Right hindlimb (tissue), 1 donor: ENCODE data around the gene PI4KA.

Experiments used
- DNase-seq: peaks from one replicate; pipeline ENCODE4 v3.0.0-alpha.2; 2018

The PI4KA gene

DNA sequence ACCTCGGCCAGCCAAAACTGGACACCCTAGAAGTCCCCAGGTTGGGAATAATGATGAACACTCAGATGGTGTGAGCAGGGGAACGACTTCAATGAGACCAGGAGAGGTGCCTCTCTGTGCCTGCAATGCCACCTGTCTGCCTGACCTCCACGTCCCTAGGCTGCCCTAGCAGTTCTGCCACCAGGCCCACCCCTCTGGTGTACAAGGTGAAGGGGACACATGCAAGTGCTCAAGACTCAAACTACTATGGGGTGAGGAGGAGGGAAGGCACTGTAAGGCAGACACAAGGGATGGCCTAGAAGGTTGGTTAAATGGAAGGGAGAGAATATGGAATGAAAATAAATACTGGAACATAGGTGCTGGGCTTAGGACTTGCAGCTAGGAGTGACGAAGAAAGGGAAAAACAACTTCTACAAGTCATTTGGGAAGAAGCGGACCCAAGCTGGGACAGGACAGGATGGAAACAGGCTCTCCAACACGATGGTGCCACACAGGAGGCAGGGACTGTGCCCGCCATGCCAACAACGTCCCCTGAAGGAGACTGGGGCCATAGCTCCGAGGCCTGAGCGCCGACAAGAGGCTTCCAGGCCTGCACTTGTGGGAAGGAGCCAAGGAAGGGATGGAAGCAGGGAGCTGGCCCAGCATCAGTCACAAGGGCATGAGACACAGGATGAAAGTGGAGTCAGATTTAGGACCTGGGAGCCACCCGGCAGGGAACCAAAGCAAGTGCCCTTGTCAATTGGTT is 66.2 kb downstream of the PI4KA start:
- DNase-seq: no peak

DNA sequence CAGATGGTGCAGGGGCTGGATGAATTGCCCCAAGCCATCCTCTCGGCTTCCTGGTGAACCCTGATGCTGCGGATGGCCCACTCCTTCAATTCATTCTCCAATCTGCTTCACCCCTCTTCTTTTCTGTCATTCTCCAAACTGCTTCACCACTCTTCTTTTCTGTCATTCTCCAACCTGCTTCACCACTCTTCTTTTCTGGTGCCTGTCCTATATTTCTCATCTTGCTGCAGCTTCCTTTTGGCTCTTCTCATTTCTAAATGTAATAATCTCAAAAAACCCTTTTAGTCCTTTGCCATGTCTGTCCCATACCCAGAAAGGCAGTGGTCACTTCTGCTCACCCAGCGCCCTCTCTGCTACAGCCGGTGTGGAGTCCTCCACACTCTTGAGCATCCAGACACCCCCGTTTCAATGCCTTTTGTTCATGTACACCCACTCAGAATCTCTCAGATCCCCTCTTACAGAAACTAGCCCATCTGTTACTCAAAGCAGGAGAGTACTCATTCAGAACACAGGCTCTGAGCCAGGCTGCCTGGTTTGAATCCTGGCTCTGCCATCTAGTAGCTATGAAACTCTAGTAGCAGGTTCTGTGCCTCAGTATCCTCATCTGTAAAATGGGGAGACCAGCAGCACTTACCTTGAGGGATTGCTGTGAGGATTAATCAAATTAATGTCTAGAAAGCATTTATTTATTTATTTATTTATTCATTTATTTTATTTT is 69.8 kb downstream of the PI4KA start:
- DNase-seq: no peak

DNA sequence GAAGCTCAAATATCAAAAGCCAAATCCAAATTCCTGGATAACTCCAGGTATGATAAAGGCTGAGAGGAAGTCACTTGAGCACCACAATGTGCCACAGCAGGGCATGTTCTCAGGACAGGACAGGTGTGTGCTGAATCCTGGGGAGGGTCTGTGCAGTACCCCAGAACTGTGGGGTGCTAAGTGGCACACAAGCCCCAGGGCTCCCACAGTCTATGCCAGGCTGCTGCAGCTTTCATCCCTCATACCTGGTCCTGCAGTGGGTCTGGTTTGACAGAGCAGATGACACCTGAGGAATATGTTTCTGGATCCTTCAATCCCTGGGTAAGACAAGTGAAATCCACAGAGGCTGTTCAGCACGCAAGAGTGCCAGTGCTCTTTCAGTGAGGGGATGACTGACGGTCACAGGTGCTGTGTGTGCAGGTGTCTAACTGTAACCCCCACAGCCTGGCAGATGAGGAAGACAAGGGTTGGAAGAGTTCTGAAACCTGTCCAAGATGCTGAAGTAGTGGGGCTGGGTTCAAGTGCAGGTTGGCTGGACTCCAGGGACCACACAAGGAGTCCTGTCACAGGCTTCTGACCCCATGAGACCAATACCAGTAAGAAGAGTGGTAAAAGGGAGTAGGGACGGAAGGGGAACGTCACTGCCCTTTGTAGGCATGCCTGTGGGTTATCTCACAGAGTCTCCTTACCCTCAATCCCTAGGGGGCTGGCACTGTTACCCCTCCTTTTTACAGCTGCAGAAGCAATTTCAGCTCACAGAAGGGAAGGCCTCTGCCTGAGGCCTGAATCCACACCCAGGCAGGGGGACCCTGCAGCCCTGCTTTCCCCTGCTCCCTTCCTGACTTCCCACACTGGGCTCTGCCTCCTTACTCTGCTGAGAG is 70.6 kb downstream of the PI4KA start:
- no peak for DNase-seq

DNA sequence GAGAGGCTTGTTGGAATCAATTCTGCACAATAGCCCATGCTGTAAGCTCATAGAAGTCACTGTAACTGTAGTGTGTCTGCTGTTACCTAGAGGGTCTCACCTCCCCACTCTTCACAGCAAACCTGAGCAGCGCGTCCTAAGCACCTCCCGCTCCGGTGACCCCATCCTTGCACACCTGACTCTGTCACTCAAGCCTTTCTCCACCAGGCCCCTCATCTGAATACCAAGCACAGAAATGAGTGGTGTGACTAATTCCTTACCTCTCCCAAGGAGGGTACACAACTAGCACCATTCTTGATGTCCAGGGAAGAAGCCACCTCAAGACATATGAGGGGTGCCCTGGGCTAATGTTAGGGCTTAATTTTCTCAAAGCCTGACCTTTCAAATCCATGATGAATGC is 71.4 kb downstream of the PI4KA start:
- no peak for DNase-seq

DNA sequence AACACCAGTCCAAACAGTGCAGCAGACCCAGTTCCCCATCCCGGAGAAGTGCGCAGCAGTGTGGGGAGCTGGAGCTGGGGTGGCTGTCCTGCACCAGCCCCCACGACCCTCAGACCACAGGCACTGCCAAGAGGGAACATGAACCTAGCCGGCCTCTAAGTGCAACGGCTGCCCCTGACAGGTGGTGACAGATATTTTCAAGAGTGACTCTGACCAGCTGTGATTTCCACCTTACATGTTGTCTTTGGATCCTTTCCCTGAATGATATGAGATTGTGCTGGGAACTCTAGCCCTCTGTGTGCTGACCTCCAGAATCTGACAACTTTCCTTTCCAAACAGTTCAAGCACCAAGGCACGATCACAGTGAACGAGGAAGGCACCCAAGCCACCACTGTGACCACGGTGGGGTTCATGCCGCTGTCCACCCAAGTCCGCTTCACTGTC is 72.1 kb downstream of the PI4KA start:
- no peak for DNase-seq

DNA sequence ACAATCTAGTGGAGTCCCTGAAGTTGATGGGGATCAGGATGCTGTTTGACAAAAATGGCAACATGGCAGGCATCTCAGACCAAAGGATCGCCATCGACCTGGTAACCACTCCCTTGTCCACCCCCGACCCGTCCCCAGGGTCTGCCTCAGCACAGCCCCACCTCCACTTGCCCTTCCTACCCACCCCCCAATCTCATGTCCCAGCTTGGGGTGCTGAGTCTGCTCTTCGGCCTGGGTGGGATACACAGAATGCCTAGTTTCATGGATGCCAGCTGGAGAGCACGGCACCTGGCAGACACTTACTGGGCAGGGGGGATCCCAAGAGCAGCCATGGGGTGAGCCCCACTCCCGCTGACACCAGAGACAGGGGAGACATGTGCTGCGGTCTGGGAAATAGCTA is 72.6 kb downstream of the PI4KA start:
- no peak for DNase-seq

DNA sequence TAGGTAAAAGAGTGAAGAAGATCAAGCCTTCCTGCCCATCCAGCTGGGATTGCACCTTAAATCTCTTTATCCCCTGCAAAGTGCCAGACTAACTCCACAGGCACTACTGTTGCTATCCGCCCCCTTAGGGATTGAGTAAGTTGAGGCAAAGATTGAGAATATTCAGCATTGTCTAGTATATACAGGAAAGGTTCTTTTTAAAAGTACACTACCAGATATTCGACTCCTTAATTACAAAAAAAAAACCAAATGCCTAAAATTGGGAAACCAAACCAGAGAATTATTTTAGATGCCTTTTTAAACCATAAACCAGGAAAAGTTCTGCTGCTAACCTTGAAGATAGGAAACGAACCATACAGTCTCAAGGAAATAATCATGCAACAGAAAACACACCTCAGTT is 73.2 kb downstream of the PI4KA start:
- DNase-seq: no peak

DNA sequence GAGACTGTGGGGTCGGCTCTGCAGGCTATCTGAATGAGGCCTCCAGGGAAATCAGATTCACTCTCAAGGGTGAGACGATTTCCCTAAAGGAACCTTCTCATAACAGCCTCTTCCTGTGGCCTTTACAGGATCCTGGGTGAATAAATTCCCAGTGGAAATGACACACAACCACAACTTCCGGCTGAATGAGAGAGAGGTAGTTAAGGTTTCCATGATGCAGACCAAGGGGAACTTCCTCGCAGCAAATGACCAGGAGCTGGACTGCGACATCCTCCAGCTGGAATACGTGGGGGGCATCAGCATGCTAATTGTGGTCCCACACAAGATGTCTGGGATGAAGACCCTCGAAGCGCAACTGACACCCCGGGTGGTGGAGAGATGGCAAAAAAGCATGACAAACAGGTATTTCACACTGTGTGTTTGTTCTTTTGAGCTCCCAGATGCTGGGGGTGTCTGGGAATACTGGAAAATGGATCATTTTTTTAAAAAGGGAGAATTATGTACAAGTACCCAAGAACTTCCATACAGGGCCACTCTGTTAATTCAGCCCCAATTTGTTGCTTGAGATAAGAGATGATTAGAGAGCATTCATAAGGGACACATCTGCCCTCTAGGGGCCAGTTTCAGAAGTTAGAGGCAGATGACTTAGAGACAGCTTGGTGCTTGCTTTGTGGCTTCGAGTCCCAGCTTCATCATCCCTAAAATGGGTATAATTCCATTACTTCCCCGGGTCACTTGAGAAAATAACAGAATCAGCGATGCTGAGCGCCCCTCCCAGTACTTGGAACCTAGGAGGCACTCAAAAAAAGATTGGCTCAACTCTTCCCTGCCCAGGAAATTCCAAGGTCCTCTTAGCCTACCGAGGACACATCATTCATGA is 74.5 kb downstream of the PI4KA start:
- no peak for DNase-seq

DNA sequence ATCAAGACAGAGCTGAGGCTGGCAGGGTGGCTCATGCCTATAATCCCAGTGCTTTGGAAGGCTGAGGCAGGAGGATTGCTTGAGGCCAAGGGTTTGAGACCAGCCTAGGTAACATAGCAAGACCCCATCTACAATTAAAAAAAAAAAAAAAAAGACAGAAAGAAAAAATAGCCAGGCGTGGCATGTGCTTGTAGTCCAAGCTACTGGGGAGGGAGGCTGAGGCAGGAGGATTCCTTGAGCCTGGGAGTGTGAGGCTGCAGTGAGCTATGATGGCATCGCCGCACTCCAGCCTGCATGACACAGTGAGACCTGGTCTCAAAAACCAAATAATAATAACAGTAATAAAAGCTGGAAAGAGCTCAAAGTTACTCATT is 75.3 kb downstream of the PI4KA start:
- no peak for DNase-seq

DNA sequence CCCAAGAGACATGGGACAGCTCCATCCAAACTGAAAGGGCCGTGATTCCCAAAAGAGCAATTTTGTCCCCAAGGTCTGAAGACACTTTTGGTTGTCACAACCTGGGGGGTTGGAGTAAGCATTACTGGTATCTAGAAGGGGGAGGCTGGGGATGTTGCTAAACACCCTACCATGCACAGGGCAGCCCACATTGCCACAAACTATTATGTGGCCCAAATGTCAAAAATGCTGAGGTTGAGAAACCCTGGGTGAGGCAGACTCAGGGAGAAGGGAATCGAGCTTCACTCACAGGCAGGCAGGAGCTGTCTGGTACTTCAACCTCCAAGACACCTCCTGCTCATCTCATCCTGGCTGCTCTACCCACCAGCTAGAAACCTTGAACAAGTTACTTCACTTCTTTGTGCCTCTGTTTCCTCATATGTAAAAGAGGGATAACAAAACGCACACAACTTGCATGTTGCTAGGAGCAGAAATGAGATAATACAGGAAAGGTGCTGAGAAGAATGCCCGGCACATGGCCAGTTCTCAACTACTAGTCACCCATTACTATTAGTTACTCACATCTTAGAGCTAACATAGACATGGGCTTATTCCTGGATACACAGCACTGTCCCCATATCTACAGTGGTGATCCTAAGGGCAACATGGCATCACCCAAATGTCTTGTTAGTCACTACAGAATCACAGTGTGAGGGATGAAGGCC is 75.9 kb downstream of the PI4KA start:
- DNase-seq: no peak

DNA sequence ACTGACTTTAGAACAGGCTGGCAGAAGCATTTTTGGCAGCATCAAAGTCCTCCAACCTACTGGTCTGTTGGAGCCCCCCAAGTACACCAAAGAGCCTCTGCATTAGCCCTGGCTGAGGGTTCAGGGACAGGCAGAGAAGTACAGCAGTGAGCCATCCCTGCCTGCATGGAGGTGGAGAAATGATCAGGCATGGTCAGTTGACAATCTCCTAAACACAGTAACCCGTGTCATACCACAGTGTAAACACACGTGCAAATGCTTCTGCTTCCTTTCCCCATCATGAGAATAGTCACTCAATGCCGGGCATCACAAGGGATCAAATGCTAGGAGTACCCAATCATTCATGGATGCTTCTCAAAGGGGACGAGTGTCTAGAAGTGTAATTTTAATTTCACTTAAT is 76.5 kb downstream of the PI4KA start:
- no peak for DNase-seq

DNA sequence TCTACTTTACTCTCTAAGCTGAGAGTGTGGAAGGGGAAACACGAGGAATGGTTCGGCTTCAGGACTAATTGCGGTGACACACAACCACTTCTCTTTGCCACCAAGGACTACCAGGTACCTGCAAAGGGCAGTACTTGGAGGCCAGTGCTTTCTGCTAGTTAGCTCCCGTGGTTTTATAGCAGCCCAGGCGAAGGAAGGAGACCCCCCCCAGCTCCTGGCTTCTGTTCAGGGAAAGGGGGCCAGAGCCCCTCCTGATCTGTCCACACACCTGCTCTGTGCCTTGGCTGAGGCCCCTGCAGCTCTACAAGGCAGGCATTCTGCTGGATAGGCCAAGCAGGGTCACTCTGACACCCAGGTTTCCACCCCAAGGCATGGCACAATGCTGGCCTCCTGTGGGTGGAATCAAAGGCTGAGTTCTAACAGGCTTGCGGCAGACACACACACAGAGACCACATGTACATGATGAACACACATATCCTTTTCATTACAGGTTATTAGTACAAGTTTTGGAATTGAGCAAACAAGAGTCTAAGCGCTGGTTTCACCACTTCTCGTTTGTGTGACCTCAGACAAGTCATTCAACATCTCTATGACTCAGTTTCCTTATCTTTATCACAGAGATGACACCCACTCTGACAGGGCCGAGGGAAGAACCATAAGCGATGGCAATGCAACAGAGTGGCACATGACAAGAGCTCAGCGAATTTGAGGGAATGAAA is 77.2 kb downstream of the PI4KA start:
- DNase-seq: no peak

DNA sequence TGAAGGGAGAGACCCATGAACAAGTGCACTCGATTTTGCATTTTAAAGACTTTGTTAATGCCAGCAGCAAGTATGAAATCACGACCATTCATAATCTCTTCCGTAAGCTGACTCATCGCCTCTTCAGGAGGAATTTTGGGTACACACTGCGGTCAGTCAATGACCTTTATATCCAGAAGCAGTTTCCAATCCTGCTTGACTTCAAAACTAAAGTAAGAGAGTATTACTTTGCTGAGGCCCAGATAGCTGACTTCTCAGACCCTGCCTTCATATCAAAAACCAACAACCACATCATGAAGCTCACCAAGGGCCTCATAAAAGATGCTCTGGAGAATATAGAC is 78.8 kb downstream of the PI4KA start:
- DNase-seq: no peak

DNA sequence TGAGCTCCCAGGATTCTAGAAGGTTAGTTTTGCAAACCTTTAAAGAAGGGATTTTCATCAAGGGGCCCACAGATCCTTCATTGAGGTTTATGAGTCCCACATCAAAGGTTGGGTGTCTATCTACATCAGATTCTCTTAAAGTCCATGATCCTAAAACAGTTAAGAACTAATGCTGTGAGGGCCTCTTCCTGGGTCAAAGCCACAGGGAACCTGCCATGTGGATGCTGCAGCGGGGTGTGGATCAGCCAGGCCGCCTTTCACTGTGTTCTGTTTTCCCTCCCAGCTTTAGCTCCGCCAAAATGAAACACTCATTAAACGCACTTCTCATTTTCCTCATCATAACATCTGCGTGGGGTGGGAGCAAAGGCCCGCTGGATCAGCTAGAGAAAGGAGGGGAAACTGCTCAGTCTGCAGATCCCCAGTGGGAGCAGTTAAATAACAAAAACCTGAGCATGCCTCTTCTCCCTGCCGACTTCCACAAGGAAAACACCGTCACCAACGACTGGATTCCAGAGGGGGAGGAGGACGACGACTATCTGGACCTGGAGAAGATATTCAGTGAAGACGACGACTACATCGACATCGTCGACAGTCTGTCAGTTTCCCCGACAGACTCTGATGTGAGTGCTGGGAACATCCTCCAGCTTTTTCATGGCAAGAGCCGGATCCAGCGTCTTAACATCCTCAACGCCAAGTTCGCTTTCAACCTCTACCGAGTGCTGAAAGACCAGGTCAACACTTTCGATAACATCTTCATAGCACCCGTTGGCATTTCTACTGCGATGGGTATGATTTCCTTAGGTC is 79.4 kb downstream of the PI4KA start:
- DNase-seq: no peak

DNA sequence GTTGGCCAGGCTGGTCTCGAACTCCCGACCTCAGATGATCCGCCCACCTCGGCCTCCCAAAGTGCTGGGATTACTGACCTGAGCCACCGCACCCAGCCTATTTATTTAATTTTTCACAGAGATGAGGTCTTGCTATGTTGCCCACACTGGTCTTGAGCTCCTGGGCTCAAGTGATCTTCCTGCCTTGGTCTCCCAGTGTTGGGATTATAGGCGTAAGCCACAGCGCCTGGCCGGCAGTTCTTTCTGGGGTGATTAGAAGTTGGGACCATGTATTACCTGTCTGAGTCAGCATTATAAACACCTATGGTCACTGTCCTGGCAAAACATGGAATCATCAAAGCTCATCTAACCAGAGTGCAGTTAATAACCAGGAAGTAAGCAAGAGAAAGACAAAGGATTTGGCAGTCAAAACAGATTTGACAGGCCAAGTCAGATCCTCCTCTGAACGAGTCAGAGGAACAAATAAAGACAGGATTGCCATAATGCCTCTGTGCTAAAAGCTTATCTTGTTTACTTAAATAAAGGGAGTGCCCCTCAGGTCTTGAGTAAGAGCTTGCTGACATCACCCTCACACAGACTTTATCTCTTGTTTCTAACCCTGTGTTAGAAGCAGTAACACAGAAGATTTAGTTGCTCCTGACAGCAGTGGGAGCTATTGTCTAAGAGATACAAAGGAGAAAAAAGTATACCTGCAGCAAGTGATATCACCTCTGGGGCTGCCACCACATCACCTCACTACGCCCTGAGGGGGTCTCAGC is 81.0 kb downstream of the PI4KA start:
- no peak for DNase-seq

DNA sequence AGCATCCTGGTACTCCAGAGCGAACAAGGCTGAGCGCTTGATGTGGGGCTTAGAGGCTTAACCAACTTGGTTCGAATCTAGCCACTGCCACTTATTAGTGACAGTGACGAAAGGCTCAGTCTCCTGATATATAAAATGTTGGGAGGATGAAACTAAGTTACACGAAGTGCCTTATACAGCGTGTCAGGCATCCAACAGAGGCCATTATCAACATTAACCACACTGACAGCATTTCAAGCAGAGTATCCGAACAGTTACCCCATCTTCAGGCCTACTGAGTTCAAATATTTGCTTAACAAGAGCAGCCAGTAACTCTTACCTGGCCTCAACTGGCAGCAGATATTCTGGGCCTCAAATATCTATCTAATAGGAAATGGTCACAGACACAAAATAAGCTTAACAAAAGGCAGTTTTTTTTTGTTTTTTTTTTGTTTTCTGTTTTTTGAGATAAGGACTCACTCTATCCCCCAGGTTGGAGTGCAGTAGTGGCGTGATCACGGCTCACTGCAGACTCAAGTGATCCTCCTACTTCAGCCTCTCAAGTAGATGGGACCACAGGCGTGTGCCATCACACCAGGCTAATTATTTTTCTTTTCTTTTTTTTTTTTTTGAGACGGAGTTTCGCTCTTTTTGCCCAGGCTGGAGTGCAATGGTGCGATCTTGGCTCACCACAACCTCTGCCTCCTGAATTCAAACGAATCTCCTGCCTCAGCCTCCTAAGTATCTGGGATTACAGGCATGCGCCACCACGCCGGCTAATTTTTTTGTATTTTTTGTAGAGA is 81.8 kb downstream of the PI4KA start:
- DNase-seq: no peak

DNA sequence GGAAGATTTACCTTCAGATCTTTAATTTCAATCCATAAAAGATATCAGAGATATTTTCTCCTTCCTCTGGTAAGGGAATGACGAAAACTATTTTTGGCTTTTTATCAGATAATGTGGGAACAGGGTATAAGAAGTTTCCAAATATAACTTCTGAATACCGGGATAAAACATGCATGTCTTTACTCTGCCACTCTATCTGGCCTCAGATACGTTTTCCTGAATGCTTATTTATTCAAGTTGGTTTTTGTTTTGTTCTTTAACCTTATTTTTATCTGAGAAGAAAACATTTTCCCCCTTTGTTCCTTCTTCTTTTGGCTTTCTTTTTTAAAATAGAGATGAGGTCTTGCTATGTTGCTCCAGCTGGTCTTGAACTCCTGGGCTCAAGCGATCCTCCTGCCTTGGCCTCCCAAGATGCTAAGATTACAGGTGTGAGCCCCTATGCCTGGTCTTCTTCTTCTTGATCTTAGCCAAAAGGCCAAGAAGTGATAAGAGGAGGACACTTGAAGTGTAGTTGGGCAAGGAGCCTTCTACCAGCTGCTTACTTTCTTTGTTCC is 83.2 kb downstream of the PI4KA start:
- no peak for DNase-seq

DNA sequence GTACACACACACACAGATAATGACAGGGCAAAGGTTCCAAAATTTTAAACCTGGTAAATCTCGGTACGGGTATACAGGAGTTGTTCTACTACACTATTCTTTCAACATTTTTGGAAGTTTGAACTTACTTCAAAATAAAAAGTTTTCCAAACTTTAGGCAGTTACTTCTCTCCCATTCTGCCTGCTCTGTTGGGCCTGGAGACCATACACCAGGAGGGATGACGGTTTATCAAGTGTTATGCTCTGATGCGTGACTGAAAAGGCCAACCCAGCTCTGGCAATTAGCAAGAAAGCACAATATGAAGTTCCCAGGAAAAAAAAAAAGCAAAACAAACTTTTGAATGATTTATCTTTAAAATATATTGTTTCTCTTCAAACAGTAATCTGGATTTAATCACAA is 83.7 kb downstream of the PI4KA start:
- no peak for DNase-seq

DNA sequence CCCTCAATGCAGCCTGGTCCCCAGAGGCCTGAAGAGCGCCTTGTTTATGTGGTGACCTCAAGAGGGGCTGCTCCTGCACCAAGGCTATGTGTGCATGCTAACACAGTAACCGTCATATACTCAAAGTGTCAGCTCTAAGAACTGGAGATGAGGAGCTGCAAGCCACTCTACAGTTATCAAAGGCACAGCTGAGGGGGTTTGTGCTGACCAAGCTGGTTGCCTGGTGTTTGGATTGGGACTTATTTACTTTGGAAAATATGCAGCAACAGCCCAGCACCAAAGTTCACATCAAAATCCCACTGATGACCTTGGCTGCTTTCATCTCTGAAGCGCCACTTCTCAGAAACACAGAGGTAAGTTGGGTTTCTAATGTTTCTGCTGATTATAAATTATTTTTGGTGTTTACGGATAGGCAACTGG is 84.8 kb downstream of the PI4KA start, which contains the start of gene SERPIND1:
Gene SERPIND1, plus strand, starts transcription at position 321 of the 420 bp plus-strand sequence. CDS start 5,200 bp downstream, outside the sequence.
- no peak for DNase-seq
